Neural crest cell (in vitro differentiated cells): Measurements from ENCODE around the gene TEAD1. TPM values are rescaled to one million over a fixed set of nuclear protein-coding genes. Genes with fewer than 3 reads are reported as not detected.

ENCODE experiments used
- DNase-seq: peaks from one replicate; pipeline ENCODE4 v3.0.0; 2021; ENCODE audit warnings: low read depth, mixed read lengths, low spot score
- H3K27ac Mint-ChIP-seq: one replicate; pipeline ENCODE4 v1.8.0; 2021; ENCODE audit warnings: mild to moderate bottlenecking, mixed read lengths; ENCODE audit not compliant: unreplicated experiment
- H3K27me3 Mint-ChIP-seq: 2 replicates; pipeline ENCODE4 v1.8.0; 2021; ENCODE audit warnings: low read depth, mild to moderate bottlenecking, mixed read lengths
- H3K36me3 Mint-ChIP-seq: 2 replicates; pipeline ENCODE4 v1.8.0; 2021; ENCODE audit warnings: low read depth, mild to moderate bottlenecking, mixed read lengths
- H3K4me1 Mint-ChIP-seq: 2 replicates; pipeline ENCODE4 v1.8.0; 2021; ENCODE audit warnings: mixed read lengths
- H3K4me3 Mint-ChIP-seq: one replicate; pipeline ENCODE4 v1.8.0; 2021; ENCODE audit warnings: mild to moderate bottlenecking, mixed read lengths
- H3K9me3 Mint-ChIP-seq: 2 replicates; pipeline ENCODE4 v1.8.0; 2021; ENCODE audit warnings: mixed read lengths
- total RNA-seq: library from RNA; stranded (reverse); gene quantifications from 2 replicates; pipeline ENCODE4 v1.2.1, GENCODE V29; 2021
- TF ChIP-seq, protein P1 (sequence below): fragments of 200-600 bp; sonication (generic); conservative IDR thresholded peaks from 2 replicates; pipeline ENCODE4 v1.5.0; 2021; ENCODE audit warnings: antibody characterized with exemption, mild to moderate bottlenecking

TEAD1 gene
- total RNA-seq, 1 donor from 2014 or later = 84.1 TPM

DNA sequence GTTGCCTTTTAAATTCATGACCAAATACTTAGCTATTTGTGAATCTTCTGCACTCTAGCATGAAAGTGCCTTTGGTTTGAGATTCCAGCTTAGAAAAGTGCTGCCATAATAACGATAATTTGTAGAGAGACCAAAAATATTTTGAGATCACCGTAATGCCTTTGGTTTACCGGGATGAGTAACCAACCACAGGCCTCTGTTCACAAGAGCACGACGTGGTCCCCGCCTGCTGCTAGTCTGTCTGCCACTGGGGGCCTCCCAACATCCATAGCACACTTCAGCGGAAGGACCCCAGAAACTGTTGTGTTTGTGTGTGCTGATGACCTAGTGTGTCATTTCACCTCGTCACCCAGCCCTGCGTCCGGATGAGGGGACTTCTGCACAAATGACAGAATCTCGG is 267.9 kb downstream of the TEAD1 start:
- Mint-ChIP-seq H3K36me3 (peaks cover 35% of the 10 kb centered on the region), H3K27ac (no peak overlapping the region), H3K4me1 (peaks cover 4% of the 10 kb centered on the region), H3K9me3 (peaks cover 2% of the 10 kb centered on the region), H3K27me3 (no peaks in the 10 kb centered on the region), H3K4me3 (no peak overlapping the region)
- DNase-seq = no peak
- TF ChIP-seq, protein P1, sequence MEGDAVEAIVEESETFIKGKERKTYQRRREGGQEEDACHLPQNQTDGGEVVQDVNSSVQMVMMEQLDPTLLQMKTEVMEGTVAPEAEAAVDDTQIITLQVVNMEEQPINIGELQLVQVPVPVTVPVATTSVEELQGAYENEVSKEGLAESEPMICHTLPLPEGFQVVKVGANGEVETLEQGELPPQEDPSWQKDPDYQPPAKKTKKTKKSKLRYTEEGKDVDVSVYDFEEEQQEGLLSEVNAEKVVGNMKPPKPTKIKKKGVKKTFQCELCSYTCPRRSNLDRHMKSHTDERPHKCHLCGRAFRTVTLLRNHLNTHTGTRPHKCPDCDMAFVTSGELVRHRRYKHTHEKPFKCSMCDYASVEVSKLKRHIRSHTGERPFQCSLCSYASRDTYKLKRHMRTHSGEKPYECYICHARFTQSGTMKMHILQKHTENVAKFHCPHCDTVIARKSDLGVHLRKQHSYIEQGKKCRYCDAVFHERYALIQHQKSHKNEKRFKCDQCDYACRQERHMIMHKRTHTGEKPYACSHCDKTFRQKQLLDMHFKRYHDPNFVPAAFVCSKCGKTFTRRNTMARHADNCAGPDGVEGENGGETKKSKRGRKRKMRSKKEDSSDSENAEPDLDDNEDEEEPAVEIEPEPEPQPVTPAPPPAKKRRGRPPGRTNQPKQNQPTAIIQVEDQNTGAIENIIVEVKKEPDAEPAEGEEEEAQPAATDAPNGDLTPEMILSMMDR = no peak

DNA sequence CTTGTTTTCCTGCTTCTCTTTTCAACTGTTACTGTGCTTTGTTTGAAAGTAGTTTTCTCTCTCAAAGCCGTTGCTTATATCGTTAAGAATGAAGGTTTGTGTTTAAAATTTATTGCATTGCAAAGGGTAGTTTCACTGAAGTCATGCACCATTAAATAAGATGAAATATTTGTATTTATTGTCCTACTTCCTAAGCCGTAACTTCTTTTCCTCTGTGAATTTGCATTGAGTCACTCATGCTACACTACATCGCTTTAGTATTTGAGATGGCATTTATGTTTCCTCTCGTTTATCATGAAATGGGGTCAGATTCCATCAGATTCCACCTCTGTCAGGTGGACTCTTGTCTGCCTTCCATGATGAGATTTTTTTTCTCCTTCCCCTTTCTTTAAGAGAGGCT is 269.1 kb downstream of the TEAD1 start:
- TF ChIP-seq, protein P1 = no peak
- Mint-ChIP-seq H3K27me3 (no peaks in the 10 kb centered on the region), H3K4me1 (peaks cover 4% of the 10 kb centered on the region), H3K36me3 (peaks cover 36% of the 10 kb centered on the region), H3K4me3 (no peak overlapping the region), H3K9me3 (peaks cover 2% of the 10 kb centered on the region), H3K27ac (no peak overlapping the region)
- DNase-seq = no peak

DNA sequence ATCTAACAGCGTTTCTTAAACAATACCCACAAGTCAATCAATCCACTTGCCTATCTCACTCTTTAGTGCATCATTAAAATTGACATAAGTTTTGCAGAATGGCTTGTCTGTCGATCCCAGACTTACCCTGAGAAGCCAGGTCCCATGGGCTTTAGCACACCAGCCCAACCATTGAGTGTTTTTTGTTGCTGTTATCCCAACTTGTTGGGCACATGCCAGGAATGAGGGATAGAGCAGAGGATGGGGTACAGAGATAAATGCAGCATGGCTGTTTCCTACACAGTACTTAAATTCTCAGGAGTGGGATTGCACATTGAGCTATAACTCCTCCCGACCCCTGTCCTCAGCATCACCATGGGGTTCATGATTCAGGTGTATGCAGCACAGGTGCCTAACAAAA is 270.7 kb downstream of the TEAD1 start:
- TF ChIP-seq, protein P1 = no peak
- DNase-seq = no peak
- H3K36me3 Mint-ChIP-seq = peaks cover 24% of the 10 kb centered on the region
- peaks cover 4% of the 10 kb centered on the region for H3K4me1 Mint-ChIP-seq
- no peaks in the 10 kb centered on the region for H3K27me3 Mint-ChIP-seq
- H3K9me3 Mint-ChIP-seq = peaks cover 2% of the 10 kb centered on the region
- no peak overlapping the region for H3K4me3 Mint-ChIP-seq
- no peak overlapping the region for H3K27ac Mint-ChIP-seq

DNA sequence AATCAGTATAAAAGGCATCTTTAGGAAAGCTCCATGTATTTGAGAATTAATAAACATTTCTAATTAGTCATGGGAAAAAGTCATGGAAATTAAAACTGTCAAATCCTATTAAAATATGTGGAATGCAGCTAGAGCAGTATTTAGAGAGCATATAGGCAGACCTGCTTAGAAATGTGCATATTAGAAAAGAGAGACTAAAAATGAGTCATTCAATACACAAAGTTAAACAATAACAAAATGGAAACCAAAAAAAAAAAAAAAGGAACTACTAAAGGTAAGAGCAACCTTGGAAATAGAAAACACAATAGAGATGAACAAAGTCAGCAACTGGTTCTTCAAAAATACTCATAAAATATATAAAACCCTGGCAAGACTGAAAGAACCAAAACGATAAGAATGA is 275.2 kb downstream of the TEAD1 start:
- DNase-seq = no peak
- Mint-ChIP-seq H3K27me3 (no peaks in the 10 kb centered on the region), H3K4me1 (no peaks in the 10 kb centered on the region), H3K36me3 (peaks cover 29% of the 10 kb centered on the region), H3K9me3 (peaks cover 26% of the 10 kb centered on the region), H3K27ac (no peak overlapping the region), H3K4me3 (no peak overlapping the region)
- TF ChIP-seq, protein P1 = no peak

DNA sequence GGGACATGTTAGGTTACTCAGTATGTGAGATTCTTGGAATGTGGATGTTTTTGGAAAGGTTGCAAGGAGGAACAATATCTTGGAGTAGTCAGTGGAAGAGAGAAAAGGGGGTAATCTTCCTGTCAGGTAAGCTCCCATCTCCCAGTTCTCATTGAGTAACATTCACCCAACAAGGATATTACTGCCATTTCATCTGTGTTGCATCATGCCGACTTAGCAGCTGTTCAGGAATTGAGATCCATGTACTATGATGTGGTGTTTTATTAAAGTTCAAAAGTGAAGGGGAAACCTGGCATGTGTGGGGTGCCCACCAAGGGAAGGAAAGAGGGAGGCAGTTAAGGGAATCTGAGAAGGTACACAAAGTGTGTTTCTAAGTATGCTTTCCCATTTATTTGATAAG is 276.4 kb downstream of the TEAD1 start:
- H3K4me3 Mint-ChIP-seq = no peak overlapping the region
- no peak for DNase-seq
- no peak overlapping the region for H3K27ac Mint-ChIP-seq
- H3K36me3 Mint-ChIP-seq = peaks cover 26% of the 10 kb centered on the region
- H3K9me3 Mint-ChIP-seq = peaks cover 29% of the 10 kb centered on the region
- no peaks in the 10 kb centered on the region for H3K4me1 Mint-ChIP-seq
- H3K27me3 Mint-ChIP-seq = no peaks in the 10 kb centered on the region
- TF ChIP-seq, protein P1 = no peak

DNA sequence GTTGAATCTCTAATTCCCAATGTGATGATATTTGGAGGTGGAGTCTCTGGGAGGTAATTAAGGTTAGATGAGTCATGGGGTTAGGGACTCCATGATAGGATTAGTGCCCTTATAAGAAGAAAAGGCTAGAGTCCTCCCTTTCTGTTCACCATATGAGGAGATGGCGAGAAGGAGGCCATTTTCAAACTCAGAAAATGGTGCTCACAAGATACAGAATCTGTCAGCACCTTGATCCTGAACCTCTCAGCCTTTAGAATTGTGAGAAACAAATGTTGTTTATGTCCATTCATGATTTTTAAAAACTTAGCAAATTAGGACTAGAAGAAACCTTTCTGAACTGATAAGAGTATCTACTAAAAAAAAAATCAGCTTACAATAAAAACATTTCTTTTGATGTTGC is 277.2 kb downstream of the TEAD1 start:
- TF ChIP-seq, protein P1 = no peak
- H3K36me3 Mint-ChIP-seq = peaks cover 23% of the 10 kb centered on the region
- H3K4me1 Mint-ChIP-seq = no peaks in the 10 kb centered on the region
- H3K9me3 Mint-ChIP-seq = peaks cover 30% of the 10 kb centered on the region
- H3K27me3 Mint-ChIP-seq = no peaks in the 10 kb centered on the region
- H3K27ac Mint-ChIP-seq = no peak overlapping the region
- no peak for DNase-seq
- no peak overlapping the region for H3K4me3 Mint-ChIP-seq
